Epidermal melanocyte (primary cell): ENCODE data around the gene NDUFS7.
"Not testable (repeated sequence)": the region's sequence is repeated elsewhere in the genome, so short reads cannot be mapped to it uniquely, and the experiment has no call there.

ENCODE experiments used
- DNase-seq: peaks from one replicate; pipeline ENCODE4 v3.0.0; 2011; ENCODE audit warnings: low spot score; ENCODE audit not compliant: insufficient read length

Gene NDUFS7

GRCh38 chr19:1431759-1432506, 48.2 kb downstream of the NDUFS7 start:
- no peak for DNase-seq

GRCh38 chr19:1432507-1432887, 48.8 kb downstream of the NDUFS7 start:
- DNase-seq: no peak

- DNase-seq: no peak
Observed at GRCh38 chr19:1433119-1434039, 49.7 kb downstream of the NDUFS7 start.

- no peak for DNase-seq
Observed at GRCh38 chr19:1434040-1434366, 50.3 kb downstream of the NDUFS7 start.

- no peak for DNase-seq
Observed at GRCh38 chr19:1434577-1435060, 50.9 kb downstream of the NDUFS7 start.

- DNase-seq: no peak
Observed at GRCh38 chr19:1435378-1435989, 51.8 kb downstream of the NDUFS7 start.

- DNase-seq: no peak
Observed at GRCh38 chr19:1437609-1438008, 53.9 kb downstream of the NDUFS7 start.

- DNase-seq: peak; percentile 99
Observed at GRCh38 chr19:1438035-1438932, 54.6 kb downstream of the NDUFS7 start, which contains the start of gene RPS15. TSS of gene RPS15 (plus strand) at chr19:1438396. CDS start at chr19:1438426, 30 bp downstream.

GRCh38 chr19:1438933-1439354, 55.2 kb downstream of the NDUFS7 start:
- no peak for DNase-seq

- not testable (repeated sequence) for DNase-seq
Observed at GRCh38 chr19:1439525-1440417, 56.1 kb downstream of the NDUFS7 start.

GRCh38 chr19:1440418-1440801, 56.7 kb downstream of the NDUFS7 start:
- DNase-seq: no peak

- no peak for DNase-seq
Observed at GRCh38 chr19:1441022-1441426, 57.3 kb downstream of the NDUFS7 start.

GRCh38 chr19:1441677-1442438, 58.2 kb downstream of the NDUFS7 start:
- no peak for DNase-seq
